ENCODE measurements around the gene ADAM15.

ADAM15 gene

GRCh38 chr1:155091071-155092051 lies 40.2 kb downstream of the ADAM15 start:
- Mint-ChIP-seq H3K4me1 (peaks cover 58% of the 10 kb centered on the region), H3K27me3 (ENCODE audit: low read depth, poor library complexity) (peaks cover 4% of the 10 kb centered on the region), H3K27ac (no peak overlapping the region), H3K36me3 (ENCODE audit: low read depth) (peaks cover 9% of the 10 kb centered on the region), H3K9me3 (no peaks in the 10 kb centered on the region), H3K4me3 (no peak overlapping the region)
- peak; percentile 94 for DNase-seq
- peak; percentile 98 for TF ChIP-seq CTCF (IDR thresholded peaks at IDR 0.05)

- TF ChIP-seq CTCF (IDR thresholded peaks at IDR 0.05): no peak
- no peak for DNase-seq
- Mint-ChIP-seq H3K9me3 (no peaks in the 10 kb centered on the region), H3K27ac (no peak overlapping the region), H3K27me3 (ENCODE audit: low read depth, poor library complexity) (peaks cover 4% of the 10 kb centered on the region), H3K36me3 (ENCODE audit: low read depth) (peaks cover 8% of the 10 kb centered on the region), H3K4me3 (no peak overlapping the region), H3K4me1 (peaks cover 57% of the 10 kb centered on the region)
These were observed 41.0 kb downstream of the ADAM15 start for GRCh38 chr1:155092131-155092530.

- TF ChIP-seq CTCF (IDR thresholded peaks at IDR 0.05): no peak
- H3K27me3 Mint-ChIP-seq (ENCODE audit: low read depth, poor library complexity): peaks cover 4% of the 10 kb centered on the region
- H3K4me3 Mint-ChIP-seq: no peak overlapping the region
- no peak for DNase-seq
- H3K4me1 Mint-ChIP-seq: peaks cover 52% of the 10 kb centered on the region
- H3K9me3 Mint-ChIP-seq: no peaks in the 10 kb centered on the region
- H3K27ac Mint-ChIP-seq: no peak overlapping the region
- H3K36me3 Mint-ChIP-seq (ENCODE audit: low read depth): peaks cover 3% of the 10 kb centered on the region
These were observed 41.5 kb downstream of the ADAM15 start for GRCh38 chr1:155092641-155093040.

GRCh38 chr1:155093911-155094621 lies 43.0 kb downstream of the ADAM15 start:
- H3K4me1 Mint-ChIP-seq: peaks cover 48% of the 10 kb centered on the region
- H3K27me3 Mint-ChIP-seq (ENCODE audit: low read depth, poor library complexity): peaks cover 4% of the 10 kb centered on the region
- H3K36me3 Mint-ChIP-seq (ENCODE audit: low read depth): no peaks in the 10 kb centered on the region
- no peak for DNase-seq
- no peak for TF ChIP-seq CTCF (IDR thresholded peaks at IDR 0.05)
- H3K9me3 Mint-ChIP-seq: no peaks in the 10 kb centered on the region
- H3K4me3 Mint-ChIP-seq: no peak overlapping the region
- H3K27ac Mint-ChIP-seq: no peak overlapping the region

- Mint-ChIP-seq H3K9me3 (no peaks in the 10 kb centered on the region), H3K27me3 (ENCODE audit: low read depth, poor library complexity) (peaks cover 4% of the 10 kb centered on the region), H3K4me3 (no peak overlapping the region), H3K27ac (no peak overlapping the region), H3K36me3 (ENCODE audit: low read depth) (no peaks in the 10 kb centered on the region), H3K4me1 (peaks cover 48% of the 10 kb centered on the region)
- no peak for DNase-seq
- TF ChIP-seq CTCF (IDR thresholded peaks at IDR 0.05): no peak
These were observed 43.5 kb downstream of the ADAM15 start for GRCh38 chr1:155094622-155094948.
